Psoas muscle (tissue), 8 donors: ENCODE data around the gene TENM4. TPM values are rescaled to one million over a fixed set of nuclear protein-coding genes. Genes with fewer than 3 reads are reported as not detected.
"Not testable (repeated sequence)": the region's sequence is repeated elsewhere in the genome, so short reads cannot be mapped to it uniquely, and the experiment has no call there.

Source experiments
- ATAC-seq, 4 donors: fragments of 200-7000 bp; cut with Tn5 transposase; one replicate each; pipeline ENCODE4 v1.9.1; 2020; ENCODE audit warnings: moderate library complexity in 3 of 4, mild to moderate bottlenecking in 2 of 4
- DNase-seq, 2 donors: peaks; one replicate each; pipeline ENCODE4 v3.0.0-alpha.2; 2020
- H3K27ac ChIP-seq: fragments of 200-600 bp; one replicate; pipeline ENCODE4 v1.8.0; 2022
- H3K27me3 ChIP-seq, 3 donors: fragments of 200-600 bp in 1 of 3; one replicate each; pipeline versions ENCODE4 v1.6.1 to v1.8.0; 2013 to 2022; ENCODE audit warnings: low read length in 2 of 3, mild to moderate bottlenecking in 2 of 3, moderate library complexity in 1 of 3; ENCODE audit not compliant: insufficient read depth in 3 of 3
- H3K36me3 ChIP-seq, 2 donors: fragments of 200-600 bp in 1 of 2; one replicate each; pipeline versions ENCODE4 v1.6.1 to v1.8.0; 2013 to 2022; ENCODE audit warnings: low read depth in 1 of 2, mild to moderate bottlenecking in 1 of 2, moderate library complexity in 1 of 2; ENCODE audit not compliant: insufficient read depth in 1 of 2
- H3K4me1 ChIP-seq: fragments of 200-600 bp; one replicate; pipeline ENCODE4 v1.8.0; 2022
- H3K4me3 ChIP-seq: fragments of 200-600 bp; one replicate; pipeline ENCODE4 v1.8.0; 2022; ENCODE audit warnings: mild to moderate bottlenecking
- H3K9me3 ChIP-seq: fragments of 200-600 bp; one replicate; pipeline ENCODE4 v1.8.0; 2022
- WGBS, 3 donors: extraction: QIAGEN DNeasy Blood & Tissue Kit; methylation state at CpG; one replicate each; pipeline versions ENCODE4 v1.1.6 to v1.1.7; 2013; 5-methylcytosine and 5-hydroxymethylcytosine counted together
- intact Hi-C, 2 donors: fragments of 100-400 bp; cut with DNase I; formaldehyde crosslinking; loops; one replicate each; pipeline versions ENCODE4 v1.11.0 to v1.14.2; 2022
- polyA plus RNA-seq, 3 donors: library from polyadenylated mRNA; stranded (reverse); fragments of 200-250 nt; gene quantifications; one replicate each; pipeline ENCODE4 v1.2.3, GENCODE V29; 2013
- total RNA-seq, 4 donors: library from RNA; stranded (reverse); fragmentation: NEBNext Ultra II Directional in 2 of 4; extraction: Animal tissue kit (Norgen Biotek cat#: 25700) in 2 of 4; gene quantifications; one replicate each; pipeline versions ENCODE4 v1.2.1 to v1.2.4, GENCODE V29; 2021 to 2023
- TF ChIP-seq, protein P1 (sequence below): fragments of 200-600 bp; IDR thresholded peaks from one replicate; pipeline ENCODE4 v1.8.0; 2022; ENCODE audit warnings: antibody characterized with exemption
- donor health status: healthy with polysubstance abuse.
- donor health status: DM: no; HTN: no; CAD: no; lungs with moderate emphysema.
- donor health status: Bipolar disorder and iron deficiency.
- donor health status: healthy.
- donor health status: DM: yes; HTN: yes; CAD: no.
- donor health status: DM: no; HTN: no; CAD: no.
- donor health status: DM: no; HTN: no; CAD: no.
- donor health status: DM: yes; HTN: yes; CAD: no.

The TENM4 gene
- total and polyA plus RNA-seq, 7 donors: 0.05 to 1.7 (median 0.48) TPM

DNA sequence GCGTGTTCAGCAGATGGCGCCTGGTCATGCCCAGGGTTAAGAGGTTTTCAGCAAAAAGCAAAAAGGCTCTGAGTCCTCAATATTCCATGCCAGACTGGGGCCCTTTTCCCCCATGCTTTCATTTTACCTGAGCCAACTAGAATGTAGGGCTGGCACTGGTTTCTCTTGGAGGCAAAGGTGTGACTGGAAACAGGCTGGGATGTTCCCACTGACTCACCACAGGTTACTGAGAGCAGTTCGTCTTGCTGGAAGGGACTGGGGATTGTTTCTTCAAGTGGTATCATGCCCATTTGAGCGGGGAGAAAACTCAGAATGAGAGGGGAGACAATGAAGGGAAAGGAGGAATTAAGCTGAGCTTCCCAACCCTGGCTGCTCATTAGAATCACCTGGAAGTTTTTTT lies 243.9 kb downstream of the TENM4 start:
- TF ChIP-seq, protein P1, sequence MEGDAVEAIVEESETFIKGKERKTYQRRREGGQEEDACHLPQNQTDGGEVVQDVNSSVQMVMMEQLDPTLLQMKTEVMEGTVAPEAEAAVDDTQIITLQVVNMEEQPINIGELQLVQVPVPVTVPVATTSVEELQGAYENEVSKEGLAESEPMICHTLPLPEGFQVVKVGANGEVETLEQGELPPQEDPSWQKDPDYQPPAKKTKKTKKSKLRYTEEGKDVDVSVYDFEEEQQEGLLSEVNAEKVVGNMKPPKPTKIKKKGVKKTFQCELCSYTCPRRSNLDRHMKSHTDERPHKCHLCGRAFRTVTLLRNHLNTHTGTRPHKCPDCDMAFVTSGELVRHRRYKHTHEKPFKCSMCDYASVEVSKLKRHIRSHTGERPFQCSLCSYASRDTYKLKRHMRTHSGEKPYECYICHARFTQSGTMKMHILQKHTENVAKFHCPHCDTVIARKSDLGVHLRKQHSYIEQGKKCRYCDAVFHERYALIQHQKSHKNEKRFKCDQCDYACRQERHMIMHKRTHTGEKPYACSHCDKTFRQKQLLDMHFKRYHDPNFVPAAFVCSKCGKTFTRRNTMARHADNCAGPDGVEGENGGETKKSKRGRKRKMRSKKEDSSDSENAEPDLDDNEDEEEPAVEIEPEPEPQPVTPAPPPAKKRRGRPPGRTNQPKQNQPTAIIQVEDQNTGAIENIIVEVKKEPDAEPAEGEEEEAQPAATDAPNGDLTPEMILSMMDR: no peak
- H3K36me3 ChIP-seq: no peaks in the 10 kb centered on the region
- no peak overlapping the region for H3K27ac ChIP-seq
- DNase-seq (no peak), ATAC-seq (no peak)
- no peaks in the 10 kb centered on the region for H3K9me3 ChIP-seq
- H3K27me3 ChIP-seq: no peaks in the 10 kb centered on the region
- 90 to 96% (median 92%) methylated on average over 4 of the region's 4 CpGs for WGBS, 3 donors
- intact Hi-C loops: no loop called here
- H3K4me1 ChIP-seq: no peaks in the 10 kb centered on the region
- no peak overlapping the region for H3K4me3 ChIP-seq

DNA sequence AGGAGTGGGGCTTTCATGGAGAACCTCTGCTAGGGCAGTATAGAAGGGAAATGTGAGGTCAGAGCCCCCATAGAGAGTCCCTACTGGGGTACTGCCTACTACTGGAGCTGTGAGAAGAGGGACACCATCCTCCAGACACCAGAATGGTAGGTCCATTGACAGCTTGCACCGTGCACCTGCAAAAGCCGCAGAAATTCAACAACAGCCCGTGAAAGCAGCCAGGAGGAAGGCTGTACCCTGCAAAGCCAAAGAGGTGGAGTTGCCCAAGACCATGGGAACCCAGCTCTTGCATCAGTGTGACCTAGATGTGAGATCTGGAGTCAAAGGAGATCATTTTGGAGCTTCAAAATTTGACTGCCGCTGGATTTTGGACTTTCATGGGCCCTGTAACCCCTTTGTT lies 245.6 kb downstream of the TENM4 start:
- DNase-seq (no peak), ATAC-seq (no peak)
- no peaks in the 10 kb centered on the region for H3K4me1 ChIP-seq
- no peak overlapping the region for H3K4me3 ChIP-seq
- WGBS, 3 donors: 92 to 97% (median 94%) methylated on average over 4 of the region's 4 CpGs
- H3K9me3 ChIP-seq: no peaks in the 10 kb centered on the region
- no peaks in the 10 kb centered on the region for H3K36me3 ChIP-seq
- TF ChIP-seq, protein P1: no peak
- H3K27me3 ChIP-seq: no peaks in the 10 kb centered on the region
- intact Hi-C loops: no loop called here
- H3K27ac ChIP-seq: no peak overlapping the region

DNA sequence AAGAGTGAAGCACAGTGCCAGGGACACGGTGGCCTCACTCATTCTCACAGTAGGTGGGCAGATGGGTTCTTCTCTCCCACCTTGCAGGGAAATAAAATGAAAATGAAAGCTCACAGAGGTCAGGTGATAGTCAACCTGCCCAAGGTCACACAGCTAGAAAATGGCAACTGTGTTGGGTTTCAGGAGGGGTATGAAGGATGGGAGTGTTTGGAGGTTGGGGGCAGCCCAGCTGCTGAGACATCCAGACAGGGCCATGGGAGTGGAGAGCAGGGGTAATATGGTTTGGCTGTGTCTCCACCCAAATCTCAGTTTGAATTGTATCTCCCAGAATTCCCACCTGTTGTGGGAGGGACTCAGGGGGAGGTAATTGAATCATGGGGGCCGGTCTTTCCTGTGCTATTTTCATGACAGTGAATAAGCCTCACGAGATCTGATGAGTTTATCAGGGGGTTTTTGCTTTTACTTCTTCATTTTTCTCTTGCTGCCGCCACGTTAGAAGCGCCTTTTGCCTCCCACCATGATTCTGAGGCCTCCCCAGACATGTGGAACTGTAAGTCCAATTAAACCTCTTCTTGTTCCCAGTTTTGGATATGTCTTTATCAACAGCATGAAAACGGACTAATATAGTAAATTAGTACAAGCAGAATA lies 247.0 kb downstream of the TENM4 start:
- H3K9me3 ChIP-seq: no peaks in the 10 kb centered on the region
- WGBS, 3 donors: 89 to 91% (median 89%) methylated on average over 7 of the region's 7 CpGs
- TF ChIP-seq, protein P1: no peak
- intact Hi-C loops: no loop called here
- no peaks in the 10 kb centered on the region for H3K36me3 ChIP-seq
- DNase-seq: no peak
- H3K4me3 ChIP-seq: no peak overlapping the region
- H3K4me1 ChIP-seq: no peaks in the 10 kb centered on the region
- no peak for ATAC-seq
- no peak overlapping the region for H3K27ac ChIP-seq
- no peaks in the 10 kb centered on the region for H3K27me3 ChIP-seq

DNA sequence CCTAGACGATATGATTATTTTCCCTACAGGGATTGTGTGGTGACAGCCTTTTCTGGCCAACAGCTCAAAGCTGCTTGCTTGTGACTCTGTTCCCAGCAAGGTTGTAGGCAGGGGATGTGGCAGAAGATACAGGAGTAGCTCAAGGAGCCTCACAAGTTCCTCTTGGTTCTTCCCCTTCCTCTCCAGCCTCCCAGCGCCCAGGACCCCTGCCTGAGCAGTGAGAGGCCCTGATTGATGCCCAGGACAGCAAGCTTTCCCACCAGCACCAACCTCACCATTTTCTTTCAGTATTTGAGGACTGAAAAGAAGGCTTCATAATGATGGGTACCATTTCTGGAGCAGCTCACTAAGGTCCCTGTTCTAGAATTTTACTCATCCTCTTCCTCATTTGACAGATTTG lies 248.0 kb downstream of the TENM4 start:
- ATAC-seq (no peak), DNase-seq (no peak)
- H3K4me3 ChIP-seq: no peak overlapping the region
- H3K9me3 ChIP-seq: no peaks in the 10 kb centered on the region
- 80 to 95% (median 86%) methylated on average over 2 of the region's 2 CpGs for WGBS, 3 donors
- no peaks in the 10 kb centered on the region for H3K27me3 ChIP-seq
- H3K36me3 ChIP-seq: no peaks in the 10 kb centered on the region
- TF ChIP-seq, protein P1: no peak
- H3K4me1 ChIP-seq: no peaks in the 10 kb centered on the region
- no peak overlapping the region for H3K27ac ChIP-seq
- intact Hi-C loops: no loop called here

DNA sequence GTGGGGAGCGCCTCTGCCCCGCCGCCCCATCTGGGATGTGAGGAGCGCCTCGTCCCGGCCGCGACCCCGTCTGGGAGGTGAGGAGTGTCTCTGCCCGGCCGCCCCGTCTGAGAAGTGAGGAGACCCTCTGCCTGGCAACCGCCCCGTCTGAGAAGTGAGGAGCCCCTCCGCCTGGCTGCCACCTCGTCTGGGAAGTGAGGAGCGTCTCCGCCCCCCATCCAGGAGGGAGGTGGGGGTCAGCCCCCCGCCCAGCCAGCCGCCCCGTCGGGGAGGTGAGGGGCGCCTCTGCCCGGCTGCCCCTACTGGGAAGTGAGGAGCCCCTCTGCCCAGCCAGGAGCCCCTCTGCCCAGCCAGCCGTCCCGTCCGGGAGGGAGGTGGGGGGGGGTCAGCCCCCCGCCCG lies 249.1 kb downstream of the TENM4 start:
- WGBS, 3 donors: 92 to 96% (median 96%) methylated on average over 14 to 29 of the region's 29 CpGs
- DNase-seq, H3K27me3 ChIP-seq, H3K27ac ChIP-seq, H3K4me3 ChIP-seq, H3K36me3 ChIP-seq, H3K4me1 ChIP-seq, H3K9me3 ChIP-seq, intact Hi-C loops, ATAC-seq: not testable (repeated sequence)

DNA sequence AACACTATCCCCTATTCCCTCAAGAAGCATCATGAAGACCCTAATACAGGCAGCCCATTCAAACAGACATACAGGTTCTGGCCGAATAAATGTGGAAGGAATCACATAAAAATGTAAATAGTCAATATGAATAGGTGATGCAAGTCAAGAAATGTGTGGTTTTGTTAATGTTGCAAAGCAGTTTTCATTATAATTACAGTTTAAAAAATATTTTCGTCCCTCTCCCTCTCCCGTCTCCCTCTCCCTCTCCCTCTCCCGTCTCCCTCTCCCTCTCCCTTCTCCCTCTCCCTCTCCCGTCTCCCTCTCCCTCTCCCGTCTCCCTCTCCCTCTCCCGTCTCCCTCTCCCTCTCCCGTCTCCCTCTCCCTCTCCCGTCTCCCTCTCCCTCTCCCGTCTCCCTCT lies 250.3 kb downstream of the TENM4 start:
- H3K4me1 ChIP-seq, DNase-seq, ATAC-seq, H3K27ac ChIP-seq, H3K36me3 ChIP-seq, H3K27me3 ChIP-seq, H3K9me3 ChIP-seq, intact Hi-C loops, H3K4me3 ChIP-seq: not testable (repeated sequence)
- WGBS, 3 donors: 90 to 94% (median 94%) methylated on average over 3 to 4 of the region's 10 CpGs
